Measurements from ENCODE around the gene PDGFD.

DNA sequence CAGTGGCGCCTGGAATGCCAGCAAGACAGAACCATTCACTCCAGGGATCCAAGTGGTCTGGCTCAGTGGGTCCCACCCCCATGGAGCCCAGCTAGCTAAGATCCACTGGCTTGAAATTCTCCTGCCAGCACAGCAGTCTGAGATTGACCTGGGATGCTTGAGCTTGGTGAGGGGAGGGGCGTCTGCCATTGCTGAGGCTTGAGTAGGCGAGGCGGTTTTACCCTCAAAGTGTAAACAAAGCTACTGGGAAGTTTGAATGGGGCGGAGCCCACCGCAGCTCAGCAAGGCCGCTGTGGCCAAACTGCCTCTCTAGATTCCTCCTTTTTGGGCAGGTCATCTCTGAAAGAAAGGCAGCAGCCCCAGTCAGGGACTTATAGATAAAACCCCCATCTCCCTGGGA, 253.2 kb downstream of the PDGFD start:
- no peak for TF ChIP-seq TAF1 (IDR thresholded peaks at IDR 0.05; ENCODE audit: borderline replicate concordance, low read depth, low read length)
- TF ChIP-seq POLR2AphosphoS5 (IDR thresholded peaks at IDR 0.05; ENCODE audit: low read depth, low read length): no peak

Data from GM12892 (cell line).